ENCODE data around the gene PSMB2.

The PSMB2 gene

GRCh38 chr1:35644204-35644603 is 2.9 kb upstream of the PSMB2 start:
- Histone ChIP-seq H3K36me3 (ENCODE audit: insufficient read depth, low read length) (peaks cover 4% of the 10 kb centered on the region; the same call in 1 of the 2 replicates), H3K27ac (ENCODE audit: low read depth, low read length) (no peak overlapping the region), H3K79me2 (ENCODE audit: control insufficient read depth, insufficient read depth, low read length, unreplicated experiment) (peaks cover 25% of the 10 kb centered on the region), H2AFZ (ENCODE audit: low read length, unreplicated experiment) (no peak overlapping the region), H3K4me3 (ENCODE audit: low read depth, low read length) (no peak overlapping the region), H3K27me3 (ENCODE audit: insufficient read depth, low read length) (peaks cover 27% of the 10 kb centered on the region), H3K4me1 (ENCODE audit: control insufficient read depth, insufficient read depth, low read length, unreplicated experiment) (peaks cover 7% of the 10 kb centered on the region)

- Histone ChIP-seq H3K27me3 (ENCODE audit: insufficient read depth, low read length) (peaks cover 22% of the 10 kb centered on the region), H3K79me2 (ENCODE audit: control insufficient read depth, insufficient read depth, low read length, unreplicated experiment) (peaks cover 39% of the 10 kb centered on the region), H3K27ac (ENCODE audit: low read depth, low read length) (peak overlapping the region; percentile 86), H2AFZ (ENCODE audit: low read length, unreplicated experiment) (peak overlapping the region; percentile 82), H3K4me3 (ENCODE audit: low read depth, low read length) (peak overlapping the region; percentile 99), H3K4me1 (ENCODE audit: control insufficient read depth, insufficient read depth, low read length, unreplicated experiment) (peaks cover 17% of the 10 kb centered on the region), H3K36me3 (ENCODE audit: insufficient read depth, low read length) (peaks cover 4% of the 10 kb centered on the region; the same call in 1 of the 2 replicates)
Measured at GRCh38 chr1:35642471-35642955, 1.2 kb upstream of the PSMB2 start.

- no peak overlapping the region for H2AFZ ChIP-seq (ENCODE audit: low read length, unreplicated experiment)
- H3K27ac ChIP-seq (ENCODE audit: low read depth, low read length), result peak overlapping the region; percentile 86
- H3K4me1 ChIP-seq (ENCODE audit: control insufficient read depth, insufficient read depth, low read length, unreplicated experiment), result peaks cover 24% of the 10 kb centered on the region
- H3K4me3 ChIP-seq (ENCODE audit: low read depth, low read length), result peak overlapping the region; percentile 99
- peaks cover 10% of the 10 kb centered on the region for H3K36me3 ChIP-seq (ENCODE audit: insufficient read depth, low read length)
- peaks cover 12% of the 10 kb centered on the region for H3K27me3 ChIP-seq (ENCODE audit: insufficient read depth, low read length)
- H3K79me2 ChIP-seq (ENCODE audit: control insufficient read depth, insufficient read depth, low read length, unreplicated experiment), result peaks cover 57% of the 10 kb centered on the region
Measured at GRCh38 chr1:35640380-35641232, 720 bp downstream of the PSMB2 start.

GRCh38 chr1:35637401-35637809 is 3.9 kb downstream of the PSMB2 start:
- Histone ChIP-seq H3K4me1 (ENCODE audit: control insufficient read depth, insufficient read depth, low read length, unreplicated experiment) (peaks cover 24% of the 10 kb centered on the region), H3K36me3 (ENCODE audit: insufficient read depth, low read length) (peaks cover 29% of the 10 kb centered on the region), H3K4me3 (ENCODE audit: low read depth, low read length) (peak overlapping the region; percentile 73), H3K27ac (ENCODE audit: low read depth, low read length) (peak overlapping the region; percentile 86), H2AFZ (ENCODE audit: low read length, unreplicated experiment) (no peak overlapping the region), H3K79me2 (ENCODE audit: control insufficient read depth, insufficient read depth, low read length, unreplicated experiment) (peaks cover 83% of the 10 kb centered on the region), H3K27me3 (ENCODE audit: insufficient read depth, low read length) (no peaks in the 10 kb centered on the region)

- Histone ChIP-seq H3K27me3 (ENCODE audit: insufficient read depth, low read length) (no peaks in the 10 kb centered on the region), H2AFZ (ENCODE audit: low read length, unreplicated experiment) (no peak overlapping the region), H3K4me1 (ENCODE audit: control insufficient read depth, insufficient read depth, low read length, unreplicated experiment) (peaks cover 13% of the 10 kb centered on the region), H3K79me2 (ENCODE audit: control insufficient read depth, insufficient read depth, low read length, unreplicated experiment) (peaks cover 78% of the 10 kb centered on the region), H3K27ac (ENCODE audit: low read depth, low read length) (no peak overlapping the region), H3K36me3 (ENCODE audit: insufficient read depth, low read length) (peaks cover 53% of the 10 kb centered on the region), H3K4me3 (ENCODE audit: low read depth, low read length) (no peak overlapping the region)
Measured at GRCh38 chr1:35633547-35633946, 7.8 kb downstream of the PSMB2 start.

GRCh38 chr1:35631396-35631795 is 9.9 kb downstream of the PSMB2 start:
- Histone ChIP-seq H3K27me3 (ENCODE audit: insufficient read depth, low read length) (no peaks in the 10 kb centered on the region), H3K79me2 (ENCODE audit: control insufficient read depth, insufficient read depth, low read length, unreplicated experiment) (peaks cover 68% of the 10 kb centered on the region), H3K36me3 (ENCODE audit: insufficient read depth, low read length) (peaks cover 65% of the 10 kb centered on the region), H3K4me1 (ENCODE audit: control insufficient read depth, insufficient read depth, low read length, unreplicated experiment) (peaks cover 6% of the 10 kb centered on the region), H3K27ac (ENCODE audit: low read depth, low read length) (no peak overlapping the region), H2AFZ (ENCODE audit: low read length, unreplicated experiment) (no peak overlapping the region), H3K4me3 (ENCODE audit: low read depth, low read length) (no peak overlapping the region)

- peaks cover 55% of the 10 kb centered on the region for H3K79me2 ChIP-seq (ENCODE audit: control insufficient read depth, insufficient read depth, low read length, unreplicated experiment)
- H3K36me3 ChIP-seq (ENCODE audit: insufficient read depth, low read length), result peaks cover 56% of the 10 kb centered on the region
- H3K27me3 ChIP-seq (ENCODE audit: insufficient read depth, low read length), result no peaks in the 10 kb centered on the region
Measured at GRCh38 chr1:35629051-35629450, 12.3 kb downstream of the PSMB2 start.

GRCh38 chr1:35623832-35624231 is 17.5 kb downstream of the PSMB2 start:
- Histone ChIP-seq H2AFZ (ENCODE audit: low read length, unreplicated experiment) (no peak overlapping the region), H3K79me2 (ENCODE audit: control insufficient read depth, insufficient read depth, low read length, unreplicated experiment) (peaks cover 56% of the 10 kb centered on the region), H3K36me3 (ENCODE audit: insufficient read depth, low read length) (peaks cover 25% of the 10 kb centered on the region), H3K27ac (ENCODE audit: low read depth, low read length) (no peak overlapping the region), H3K4me3 (ENCODE audit: low read depth, low read length) (no peak overlapping the region), H3K4me1 (ENCODE audit: control insufficient read depth, insufficient read depth, low read length, unreplicated experiment) (no peaks in the 10 kb centered on the region), H3K27me3 (ENCODE audit: insufficient read depth, low read length) (no peaks in the 10 kb centered on the region)

More at GRCh38 chr1:35629051-35629450, 12.3 kb downstream of the PSMB2 start:
- Histone ChIP-seq H2AFZ (ENCODE audit: low read length, unreplicated experiment) (no peak overlapping the region), H3K4me1 (ENCODE audit: control insufficient read depth, insufficient read depth, low read length, unreplicated experiment) (no peaks in the 10 kb centered on the region), H3K27ac (ENCODE audit: low read depth, low read length) (no peak overlapping the region), H3K4me3 (ENCODE audit: low read depth, low read length) (no peak overlapping the region)

GRCh38 chr1:35622510-35623178 is 18.7 kb downstream of the PSMB2 start:
- Histone ChIP-seq H3K4me1 (ENCODE audit: control insufficient read depth, insufficient read depth, low read length, unreplicated experiment) (no peaks in the 10 kb centered on the region), H3K27ac (ENCODE audit: low read depth, low read length) (no peak overlapping the region), H3K36me3 (ENCODE audit: insufficient read depth, low read length) (peaks cover 21% of the 10 kb centered on the region), H3K4me3 (ENCODE audit: low read depth, low read length) (no peak overlapping the region), H3K79me2 (ENCODE audit: control insufficient read depth, insufficient read depth, low read length, unreplicated experiment) (peaks cover 55% of the 10 kb centered on the region), H2AFZ (ENCODE audit: low read length, unreplicated experiment) (no peak overlapping the region), H3K27me3 (ENCODE audit: insufficient read depth, low read length) (no peaks in the 10 kb centered on the region)

GRCh38 chr1:35619237-35620121 is 21.8 kb downstream of the PSMB2 start:
- Histone ChIP-seq H3K79me2 (ENCODE audit: control insufficient read depth, insufficient read depth, low read length, unreplicated experiment) (peaks cover 77% of the 10 kb centered on the region), H3K27ac (ENCODE audit: low read depth, low read length) (no peak overlapping the region), H3K36me3 (ENCODE audit: insufficient read depth, low read length) (peaks cover 15% of the 10 kb centered on the region), H3K4me1 (ENCODE audit: control insufficient read depth, insufficient read depth, low read length, unreplicated experiment) (no peaks in the 10 kb centered on the region), H2AFZ (ENCODE audit: low read length, unreplicated experiment) (no peak overlapping the region), H3K4me3 (ENCODE audit: low read depth, low read length) (no peak overlapping the region), H3K27me3 (ENCODE audit: insufficient read depth, low read length) (no peaks in the 10 kb centered on the region)
